DOHH2 (cell line): ENCODE data around the gene CNTN5.

ENCODE experiments used
- H3F3A ChIP-seq: fragments of 200-600 bp; sonication (generic), shearing (Covaris generic); 2 replicates; pipeline ENCODE4 v1.6.0; 2016; ENCODE audit warnings: antibody characterized with exemption, mild to moderate bottlenecking; ENCODE audit not compliant: control insufficient read depth, insufficient read depth
- H3K27ac ChIP-seq: fragments of 200-600 bp; sonication (generic); 2 replicates; pipeline ENCODE4 v1.5.1; 2014; ENCODE audit warnings: low read depth, mild to moderate bottlenecking, low read length, moderate library complexity
- H3K27me3 ChIP-seq: fragments of 200-600 bp; sonication (generic); 2 replicates; pipeline ENCODE4 v1.6.1; 2014; ENCODE audit warnings: mild to moderate bottlenecking, low read length, mixed read lengths; ENCODE audit not compliant: control insufficient read depth
- H3K36me3 ChIP-seq: fragments of 200-600 bp; sonication (generic); 2 replicates; pipeline ENCODE4 v1.6.1; 2014; ENCODE audit warnings: mild to moderate bottlenecking, low read length, moderate library complexity, mixed read lengths; ENCODE audit not compliant: control insufficient read depth
- H3K4me1 ChIP-seq: fragments of 200-600 bp; sonication (generic); 2 replicates; pipeline ENCODE4 v1.6.1; 2014; ENCODE audit warnings: mild to moderate bottlenecking, low read length, mixed read lengths; ENCODE audit not compliant: control insufficient read depth
- H3K4me2 ChIP-seq: fragments of 200-600 bp; sonication (generic); 2 replicates; pipeline ENCODE4 v1.6.0; 2014; ENCODE audit warnings: mild to moderate bottlenecking, low read length, moderate library complexity
- H3K4me3 ChIP-seq: fragments of 200-600 bp; sonication (generic); 2 replicates; pipeline ENCODE4 v1.5.1; 2014; ENCODE audit warnings: mild to moderate bottlenecking, low read length, mixed read lengths
- H3K79me2 ChIP-seq: fragments of 200-600 bp; sonication (generic); 2 replicates; pipeline ENCODE4 v1.6.1; 2014; ENCODE audit warnings: mild to moderate bottlenecking, low read length, mixed read lengths; ENCODE audit not compliant: control insufficient read depth
- H3K9me2 ChIP-seq: fragments of 200-600 bp; sonication (generic); replicated peaks from 2 replicates; pipeline ENCODE4 v1.6.1; 2014; ENCODE audit warnings: mild to moderate bottlenecking, low read length, mixed read lengths; ENCODE audit not compliant: control insufficient read depth
- H3K9me3 ChIP-seq: fragments of 200-600 bp; sonication (generic); 2 replicates; pipeline ENCODE4 v1.6.1; 2014; ENCODE audit warnings: antibody characterized with exemption, low read length, mixed read lengths; ENCODE audit not compliant: control insufficient read depth, insufficient read depth
- H4K20me1 ChIP-seq: fragments of 200-600 bp; sonication (generic); 2 replicates; pipeline ENCODE4 v1.6.0; 2014; ENCODE audit warnings: low read depth, mild to moderate bottlenecking, antibody characterized with exemption, low read length, moderate library complexity; ENCODE audit not compliant: control insufficient read depth, insufficient read depth
- CTCF ChIP-seq: fragments of 200-600 bp; sonication (generic); IDR thresholded peaks from one replicate; pipeline ENCODE4 v1.5.1; 2014; ENCODE audit warnings: antibody characterized with exemption, mild to moderate bottlenecking, low read depth, low read length; ENCODE audit not compliant: poor library complexity, severe bottlenecking
- EZH2phosphoT487 ChIP-seq: fragments of 200-600 bp; sonication (generic); IDR thresholded peaks from 2 replicates; pipeline ENCODE4 v1.6.1; 2017; ENCODE audit warnings: borderline replicate concordance, mild to moderate bottlenecking, antibody characterized with exemption, low read length, moderate library complexity, mixed read lengths

The CNTN5 gene

GRCh38 chr11:99640671-99641070 lies 619.9 kb downstream of the CNTN5 start:
- no peaks in the 10 kb centered on the region for H3K4me1 ChIP-seq
- H4K20me1 ChIP-seq = no peaks in the 10 kb centered on the region
- H3K4me2 ChIP-seq = no peak overlapping the region
- H3K36me3 ChIP-seq = no peaks in the 10 kb centered on the region
- no peaks in the 10 kb centered on the region for H3F3A ChIP-seq
- H3K79me2 ChIP-seq = no peaks in the 10 kb centered on the region
- TF ChIP-seq CTCF (no peak), EZH2phosphoT487 (no peak)
- no peaks in the 10 kb centered on the region for H3K9me3 ChIP-seq
- no peaks in the 10 kb centered on the region for H3K27me3 ChIP-seq
- H3K9me2 ChIP-seq = no peaks in the 10 kb centered on the region
- H3K4me3 ChIP-seq = no peak overlapping the region
- no peak overlapping the region for H3K27ac ChIP-seq

GRCh38 chr11:99645934-99646333 lies 625.2 kb downstream of the CNTN5 start:
- no peak overlapping the region for H3K27ac ChIP-seq
- H3K4me1 ChIP-seq = no peaks in the 10 kb centered on the region
- H3K27me3 ChIP-seq = no peaks in the 10 kb centered on the region
- H3K4me3 ChIP-seq = no peak overlapping the region
- H4K20me1 ChIP-seq = no peaks in the 10 kb centered on the region
- H3K4me2 ChIP-seq = no peak overlapping the region
- H3K9me2 ChIP-seq = no peaks in the 10 kb centered on the region
- no peaks in the 10 kb centered on the region for H3K79me2 ChIP-seq
- no peak for TF ChIP-seq EZH2phosphoT487
- no peak for TF ChIP-seq CTCF
- no peaks in the 10 kb centered on the region for H3K9me3 ChIP-seq
- H3K36me3 ChIP-seq = no peaks in the 10 kb centered on the region
- H3F3A ChIP-seq = no peaks in the 10 kb centered on the region

- H3K27me3 ChIP-seq = no peaks in the 10 kb centered on the region
- no peaks in the 10 kb centered on the region for H3F3A ChIP-seq
- TF ChIP-seq CTCF (no peak), EZH2phosphoT487 (no peak)
Measured at GRCh38 chr11:99670067-99670676, 649.4 kb downstream of the CNTN5 start.

More at GRCh38 chr11:99670067-99670676, 649.4 kb downstream of the CNTN5 start:
- H3K36me3 ChIP-seq = no peaks in the 10 kb centered on the region
- H3K4me2 ChIP-seq = no peak overlapping the region
- H4K20me1 ChIP-seq = no peaks in the 10 kb centered on the region
- H3K4me1 ChIP-seq = no peaks in the 10 kb centered on the region
- H3K4me3 ChIP-seq = no peak overlapping the region
- H3K9me3 ChIP-seq = no peaks in the 10 kb centered on the region
- H3K9me2 ChIP-seq = no peaks in the 10 kb centered on the region
- no peaks in the 10 kb centered on the region for H3K79me2 ChIP-seq
- H3K27ac ChIP-seq = no peak overlapping the region
